NT2/D1 (cell line): ENCODE measurements around the gene ETV3.

ENCODE experiments used
- SUZ12 ChIP-seq: IDR thresholded peaks from 2 replicates; pipeline ENCODE4 v1.6.1; 2011; ENCODE audit not compliant: insufficient read length, insufficient read depth; ENCODE audit errors: extremely low read depth
- YY1 ChIP-seq: IDR thresholded peaks from 2 replicates; pipeline ENCODE4 v1.6.1; 2011; ENCODE audit not compliant: insufficient read length, insufficient read depth
- ZNF274 ChIP-seq: IDR thresholded peaks from 2 replicates; pipeline ENCODE4 v1.6.1; 2011; ENCODE audit warnings: mild to moderate bottlenecking, low read depth, low read length

GRCh38 chr1:157090196-157090647 lies 48.0 kb downstream of the ETV3 start:
- TF ChIP-seq ZNF274 = no peak
- no peak for TF ChIP-seq YY1
- TF ChIP-seq SUZ12 = no peak
